Astrocyte of the spinal cord (primary cell): ENCODE data around the gene MAST2.
A peak's percentile ranks its signal among the peaks of the same experiment; 100 is the strongest.
"Not testable (repeated sequence)": the region's sequence is repeated elsewhere in the genome, so short reads cannot be mapped to it uniquely, and the experiment has no call there.

ENCODE experiments used
- DNase-seq: peaks from one replicate; pipeline ENCODE4 v3.0.0; 2011; ENCODE audit warnings: low read depth, low spot score
- H3K4me3 ChIP-seq: 2 replicates; pipeline ENCODE4 v1.5.1; 2011; ENCODE audit warnings: low read depth, mild to moderate bottlenecking, low read length, moderate library complexity
- CTCF ChIP-seq: IDR thresholded peaks from 2 replicates; pipeline ENCODE4 v1.5.1; 2012; ENCODE audit warnings: low read depth, mild to moderate bottlenecking, low read length, inconsistent platforms
- in situ Hi-C: cut with HindIII; loops from 2 replicates; pipeline ENCODE4 v1.10.0; 2017; ENCODE audit warnings: low sequenced_read_pairs

MAST2 gene

GRCh38 chr1:45934947-45935346 is 131.5 kb downstream of the MAST2 start:
- no peak for TF ChIP-seq CTCF
- DNase-seq, result no peak
- in situ Hi-C loops, result no loop called here
- no peak overlapping the region for H3K4me3 ChIP-seq

DNA sequence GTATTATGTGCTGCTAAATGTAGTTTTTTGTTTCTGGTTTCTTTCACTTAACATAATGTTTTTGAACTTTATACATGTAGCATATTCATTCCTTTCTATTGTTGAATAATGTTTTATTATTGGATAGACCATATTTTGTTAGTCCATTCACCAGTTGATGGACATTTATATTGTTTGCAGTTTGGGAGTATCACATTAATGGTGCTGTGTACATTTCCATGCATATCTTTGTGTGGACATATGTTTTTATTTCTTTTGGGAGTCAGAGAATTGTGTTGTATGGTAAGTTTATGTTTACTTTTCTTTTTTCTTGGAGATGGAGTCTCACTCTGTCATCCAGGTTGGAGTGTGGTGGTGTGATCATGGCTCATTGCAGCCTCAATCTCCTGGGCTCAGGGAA is 134.6 kb downstream of the MAST2 start:
- no peak for TF ChIP-seq CTCF
- in situ Hi-C loops, result no loop called here
- no peak overlapping the region for H3K4me3 ChIP-seq
- no peak for DNase-seq

DNA sequence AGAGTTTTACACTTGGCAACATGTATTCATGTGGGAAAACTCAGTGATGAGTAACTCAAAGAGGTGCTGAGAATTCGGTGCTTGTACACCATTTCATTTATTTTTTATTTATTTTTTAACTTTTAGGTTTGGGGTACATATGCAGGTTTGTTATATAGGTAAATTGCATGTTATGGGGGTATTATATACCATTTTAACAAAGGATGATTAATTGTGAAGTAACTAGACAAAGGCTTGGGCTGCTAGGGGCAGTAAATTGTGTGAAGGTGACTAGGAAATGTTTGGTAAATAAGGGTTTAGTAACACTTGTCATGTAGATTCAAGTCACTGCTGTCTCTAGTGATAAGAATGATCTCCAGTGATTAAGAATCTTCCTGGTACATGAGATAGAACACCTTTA is 139.0 kb downstream of the MAST2 start:
- in situ Hi-C loops, result no loop called here
- no peak for TF ChIP-seq CTCF
- no peak for DNase-seq
- H3K4me3 ChIP-seq, result no peak overlapping the region

GRCh38 chr1:45943185-45943584 is 139.8 kb downstream of the MAST2 start:
- DNase-seq, result no peak
- in situ Hi-C loops, result no loop called here
- H3K4me3 ChIP-seq, result no peak overlapping the region
- no peak for TF ChIP-seq CTCF

- peak; percentile 49 for DNase-seq
- no peak for TF ChIP-seq CTCF
- H3K4me3 ChIP-seq, result no peak overlapping the region
- in situ Hi-C loops, result no loop called here
Observed at GRCh38 chr1:45945426-45945825, 142.0 kb downstream of the MAST2 start.

- in situ Hi-C loops, DNase-seq: not testable (repeated sequence)
Observed at GRCh38 chr1:45949462-45949861, 146.1 kb downstream of the MAST2 start.

GRCh38 chr1:45952072-45952471 is 148.7 kb downstream of the MAST2 start:
- no peak overlapping the region for H3K4me3 ChIP-seq
- in situ Hi-C loops, result no loop called here
- no peak for DNase-seq
- TF ChIP-seq CTCF, result no peak

More at GRCh38 chr1:45949462-45949861, 146.1 kb downstream of the MAST2 start:
- H3K4me3 ChIP-seq, result not testable (repeated sequence)
